GM10266 (cell line): ENCODE data around the gene FARS2.

ENCODE experiments used
- DNase-seq: peaks from one replicate; pipeline ENCODE4 v3.0.0; 2012; ENCODE audit errors: extremely low spot score
- CTCF ChIP-seq: IDR thresholded peaks from 2 replicates; pipeline ENCODE4 v1.5.1; 2012; ENCODE audit warnings: mild to moderate bottlenecking, low read depth; ENCODE audit not compliant: control insufficient read depth, insufficient read depth; ENCODE audit errors: missing control alignments

FARS2 gene

GRCh38 chr6:5293692-5294091 lies 32.4 kb downstream of the FARS2 start:
- TF ChIP-seq CTCF: no peak
- DNase-seq: no peak

GRCh38 chr6:5294392-5295211 lies 33.3 kb downstream of the FARS2 start:
- TF ChIP-seq CTCF: no peak
- DNase-seq: no peak

- DNase-seq: no peak
- no peak for TF ChIP-seq CTCF
Measured at GRCh38 chr6:5295623-5296022, 34.3 kb downstream of the FARS2 start.

- no peak for TF ChIP-seq CTCF
- no peak for DNase-seq
Measured at GRCh38 chr6:5300206-5300764, 39.0 kb downstream of the FARS2 start.

GRCh38 chr6:5302220-5302946 lies 41.1 kb downstream of the FARS2 start:
- no peak for TF ChIP-seq CTCF

GRCh38 chr6:5302995-5303622 lies 41.8 kb downstream of the FARS2 start:
- DNase-seq: peak; percentile 68
- peak; percentile 93 for TF ChIP-seq CTCF

More at GRCh38 chr6:5302220-5302946, 41.1 kb downstream of the FARS2 start:
- peak; percentile 42 for DNase-seq
